Measurements from ENCODE around the gene CRY1.

CRY1 gene

GRCh38 chr12:106956048-106956578, 137.2 kb downstream of the CRY1 start:
- DNase-seq = peak in 10 of 14 donors; percentile 56 to 84 (median 70)

DNA sequence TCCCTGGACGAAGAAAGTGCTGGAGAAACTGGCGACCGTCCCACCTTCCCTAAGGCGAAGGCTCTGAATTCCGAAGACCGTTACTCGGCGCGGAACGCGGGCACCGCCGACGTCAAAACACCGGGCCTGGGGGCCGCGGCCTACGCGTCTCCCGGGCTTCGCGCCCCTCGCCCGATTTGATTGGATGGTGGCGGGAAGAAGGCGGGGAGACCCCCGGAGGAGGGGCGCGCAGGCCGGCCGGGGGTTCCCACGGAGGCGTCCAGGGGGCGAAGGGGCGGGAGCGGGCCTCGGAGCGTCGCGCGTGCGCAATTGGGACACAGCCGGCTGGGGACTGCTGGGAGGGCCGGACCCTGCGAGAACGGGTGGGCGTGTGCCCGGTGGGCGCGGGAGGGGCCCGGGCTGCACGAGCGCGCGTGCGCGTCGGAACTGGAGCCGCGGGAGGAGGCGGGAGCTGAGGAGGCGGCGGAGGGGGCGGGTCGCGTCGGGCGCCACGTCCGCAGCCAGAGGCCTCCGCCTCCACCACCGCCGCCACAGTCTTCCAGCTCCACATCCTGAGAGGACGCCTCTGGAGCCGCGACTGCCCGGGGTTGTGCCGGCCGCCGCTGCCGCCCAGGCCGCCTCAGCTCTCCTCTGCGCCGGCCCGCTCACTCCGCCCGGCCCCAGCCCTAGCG, 137.8 kb downstream of the CRY1 start, which contains the start of gene TMEM263:
TSS of gene TMEM263 (plus strand) at position 531 of the 671 bp plus-strand sequence. CDS start 11,210 bp downstream, outside the sequence.
- DNase-seq = peak; percentile 41 to 93 (median 79)

- peak in 9 of 14 donors; percentile 31 to 53 (median 43) for DNase-seq
Observed at GRCh38 chr12:106954462-106955376, 138.6 kb downstream of the CRY1 start.

DNA sequence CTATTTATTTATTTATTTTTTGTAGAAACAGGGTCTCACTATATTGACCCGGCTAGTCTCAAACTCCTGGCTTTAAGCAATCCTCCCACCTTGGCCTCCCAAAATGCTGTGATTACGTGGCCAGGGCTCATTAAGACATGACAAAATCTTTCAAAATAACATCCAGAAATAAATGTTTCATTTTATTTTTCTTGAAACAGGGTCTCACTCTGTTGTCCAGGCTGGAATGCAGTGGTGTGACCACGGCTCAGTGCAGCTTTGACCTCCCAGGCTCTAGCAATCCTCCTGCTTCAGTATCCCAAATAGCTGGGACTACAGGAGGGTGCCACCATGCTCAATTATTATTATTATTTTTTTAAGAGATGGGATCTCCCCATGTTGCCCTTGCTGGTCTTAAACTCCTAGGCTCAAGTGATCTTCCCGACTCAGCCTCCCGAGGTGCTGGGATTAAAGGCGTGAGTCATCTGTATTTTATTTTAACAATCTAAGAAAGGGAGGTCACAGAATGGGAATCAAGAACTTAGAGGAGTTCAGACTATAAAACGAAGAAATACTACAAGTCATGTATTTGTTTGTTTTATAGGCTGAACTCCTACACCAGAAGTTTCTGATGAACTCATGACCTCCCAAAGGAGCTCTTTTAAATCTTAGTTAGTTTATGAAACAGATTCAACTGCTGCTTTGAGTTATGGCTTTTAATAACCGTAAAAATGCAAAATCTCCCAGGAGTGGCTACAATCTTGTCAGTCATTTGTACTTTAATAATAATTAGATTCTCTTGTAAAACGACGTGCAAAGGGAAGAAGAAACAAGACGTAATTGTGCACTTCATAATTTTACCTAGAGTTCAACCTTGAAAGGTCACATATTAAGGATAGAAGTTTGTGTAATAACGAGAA, 139.7 kb downstream of the CRY1 start:
- DNase-seq = no peak

GRCh38 chr12:106950591-106950990, 142.8 kb downstream of the CRY1 start:
- DNase-seq = no peak

- no peak for DNase-seq
Observed at GRCh38 chr12:106947461-106947860, 145.9 kb downstream of the CRY1 start.

GRCh38 chr12:106945261-106945851, 148.0 kb downstream of the CRY1 start:
- DNase-seq = no peak

DNA sequence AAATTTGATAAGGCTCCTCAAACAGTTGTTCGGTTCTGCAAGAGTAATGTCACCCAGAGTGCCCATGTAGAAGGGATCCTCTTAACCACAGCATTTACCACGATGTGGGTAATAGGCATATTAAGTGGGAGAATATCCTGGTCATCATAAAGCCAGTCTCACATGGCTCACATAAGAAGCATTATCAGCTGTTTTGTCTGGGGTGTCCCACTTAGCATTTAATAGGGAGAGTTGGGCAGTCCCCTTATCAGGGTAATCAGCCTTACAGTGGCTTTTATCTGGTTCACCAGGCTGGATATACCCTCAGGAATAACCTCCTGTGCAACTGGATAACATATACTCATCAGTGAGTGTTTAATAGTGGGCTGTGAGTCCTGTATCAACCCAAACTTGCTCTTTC, 150.6 kb downstream of the CRY1 start:
- DNase-seq = no peak

GRCh38 chr12:106941481-106942156, 151.7 kb downstream of the CRY1 start:
- DNase-seq = no peak

Data from C1 segment of cervical spinal cord (tissue), 14 donors.